HG02852 (cell line): ENCODE measurements around the gene ZBTB22.
A peak's percentile ranks its signal among the peaks of the same experiment; 100 is the strongest.

Experiments used
- ATAC-seq: cut with Tn5 transposase; IDR thresholded peaks from one replicate; pipeline ENCODE4 v1.9.1; 2021; ENCODE audit warnings: mild to moderate bottlenecking, moderate library complexity; ENCODE audit not compliant: unreplicated experiment

The ZBTB22 gene

GRCh38 chr6:33330736-33331135, 13.2 kb upstream of the ZBTB22 start:
- no peak for ATAC-seq

DNA sequence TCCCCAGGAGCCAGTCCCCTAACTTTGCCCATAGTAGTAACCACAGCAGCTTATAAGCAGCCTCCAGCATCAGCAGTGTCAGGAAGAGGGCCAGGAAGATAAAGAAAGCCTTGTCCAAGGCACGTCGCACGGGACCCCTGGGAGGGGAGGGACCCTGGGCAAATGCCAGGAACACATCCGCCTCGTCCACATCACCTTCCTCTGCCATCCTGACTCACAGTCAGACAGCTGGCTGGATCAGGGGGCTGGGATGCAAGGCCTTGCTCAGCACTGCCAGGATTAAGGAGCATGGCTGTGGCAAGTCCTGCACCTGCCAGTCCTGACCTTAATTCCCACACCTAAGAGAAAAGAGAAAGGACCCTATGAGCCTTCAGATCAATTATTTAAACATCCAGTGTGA, 11.5 kb upstream of the ZBTB22 start:
- no peak for ATAC-seq

DNA sequence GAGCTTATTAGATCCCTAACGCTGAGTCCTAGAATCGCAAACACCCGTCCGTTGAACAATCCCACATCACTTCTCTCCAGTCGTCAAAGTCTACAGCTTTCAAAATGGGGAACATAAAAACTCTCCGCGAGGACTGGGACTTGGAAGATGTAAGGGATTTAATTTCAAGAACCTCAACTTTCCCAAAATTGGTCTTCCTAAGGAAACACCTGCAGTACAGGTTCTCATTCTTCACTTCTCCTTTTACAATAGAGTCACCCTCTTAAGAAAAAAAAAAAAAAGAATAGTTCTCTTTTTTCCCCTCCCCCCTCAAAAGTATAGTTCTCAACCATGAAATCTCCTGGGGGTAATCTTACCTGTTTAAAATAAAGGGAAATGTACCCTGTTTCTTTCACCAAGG, 6.6 kb upstream of the ZBTB22 start:
- ATAC-seq, result no peak

DNA sequence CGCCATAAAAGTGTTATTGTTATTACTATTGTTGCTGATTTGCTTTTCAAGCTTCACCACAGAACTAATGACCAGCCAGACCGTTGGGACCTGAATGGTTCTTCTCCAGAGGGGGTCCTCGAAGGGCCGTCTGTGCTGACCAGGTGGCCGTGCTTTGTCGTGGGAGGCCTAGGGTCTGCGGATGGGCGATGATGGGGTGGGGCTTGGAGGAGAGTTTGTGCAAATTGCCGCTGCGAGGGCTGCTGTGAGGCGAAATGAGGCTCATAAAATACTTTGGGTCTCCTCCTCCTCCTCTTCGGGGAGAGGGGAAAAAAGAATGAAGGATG, 6.0 kb upstream of the ZBTB22 start:
- ATAC-seq, result peak; percentile 7

- ATAC-seq, result no peak
Measured at GRCh38 chr6:33321227-33321626, 3.7 kb upstream of the ZBTB22 start.

- no peak for ATAC-seq
Measured at GRCh38 chr6:33320315-33321181, 3.0 kb upstream of the ZBTB22 start.

GRCh38 chr6:33319939-33320314, 2.4 kb upstream of the ZBTB22 start:
- no peak for ATAC-seq

- no peak for ATAC-seq
Measured at GRCh38 chr6:33318426-33319073, 1.0 kb upstream of the ZBTB22 start.

DNA sequence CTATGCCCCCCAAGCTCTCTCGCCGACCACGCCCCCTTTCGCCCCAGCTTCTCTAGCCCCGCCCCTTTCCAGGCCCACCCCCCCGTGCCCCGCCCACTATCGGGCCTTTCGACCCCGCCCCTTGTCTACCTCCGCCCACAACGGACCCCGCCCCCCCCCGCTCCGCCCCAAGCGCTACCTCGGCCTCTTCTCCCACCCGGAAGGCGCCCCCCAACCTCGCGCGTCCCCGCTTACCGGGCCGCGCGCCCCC, 200 bp downstream of the ZBTB22 start:
- ATAC-seq, result no peak

GRCh38 chr6:33316603-33317418, 733 bp downstream of the ZBTB22 start:
- ATAC-seq, result no peak

DNA sequence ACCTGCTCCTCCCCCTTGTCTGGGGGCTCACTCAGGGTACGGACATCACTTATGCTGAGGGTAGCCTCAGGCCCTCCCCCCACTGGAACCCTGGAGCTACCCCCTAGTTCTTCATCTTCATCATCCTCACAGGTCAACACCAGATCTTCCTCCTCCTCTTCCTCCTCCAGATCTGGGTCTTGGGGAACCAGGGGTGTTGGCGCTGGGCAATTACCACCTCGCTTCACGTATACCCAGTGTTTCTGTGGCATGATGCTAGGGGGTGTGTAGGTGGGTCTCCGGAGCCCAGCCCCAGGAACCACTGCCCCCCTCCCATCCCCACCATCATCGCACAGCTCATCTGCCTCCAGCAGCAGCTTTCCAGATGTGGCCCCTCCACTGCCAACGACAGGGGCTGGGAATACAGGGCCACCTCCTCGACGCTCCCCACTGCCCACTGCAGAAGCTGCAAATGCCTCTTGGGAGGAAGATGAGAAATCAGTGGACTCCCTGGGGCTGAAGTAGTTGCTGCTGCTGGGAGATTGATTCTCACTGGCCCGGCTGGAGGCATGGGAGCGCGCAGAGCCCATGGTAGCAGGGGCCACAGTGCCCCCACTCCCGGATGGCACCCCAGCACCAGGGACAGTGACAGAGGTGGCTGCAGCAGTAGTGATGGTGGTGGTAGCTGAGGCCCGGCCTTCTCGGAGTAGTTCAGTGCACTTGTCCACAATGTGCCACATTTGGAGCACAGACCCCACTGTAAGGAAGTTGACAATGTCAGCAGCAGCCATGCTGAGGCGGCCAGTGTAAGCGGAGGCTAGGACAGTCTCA, 1.5 kb downstream of the ZBTB22 start:
- no peak for ATAC-seq

DNA sequence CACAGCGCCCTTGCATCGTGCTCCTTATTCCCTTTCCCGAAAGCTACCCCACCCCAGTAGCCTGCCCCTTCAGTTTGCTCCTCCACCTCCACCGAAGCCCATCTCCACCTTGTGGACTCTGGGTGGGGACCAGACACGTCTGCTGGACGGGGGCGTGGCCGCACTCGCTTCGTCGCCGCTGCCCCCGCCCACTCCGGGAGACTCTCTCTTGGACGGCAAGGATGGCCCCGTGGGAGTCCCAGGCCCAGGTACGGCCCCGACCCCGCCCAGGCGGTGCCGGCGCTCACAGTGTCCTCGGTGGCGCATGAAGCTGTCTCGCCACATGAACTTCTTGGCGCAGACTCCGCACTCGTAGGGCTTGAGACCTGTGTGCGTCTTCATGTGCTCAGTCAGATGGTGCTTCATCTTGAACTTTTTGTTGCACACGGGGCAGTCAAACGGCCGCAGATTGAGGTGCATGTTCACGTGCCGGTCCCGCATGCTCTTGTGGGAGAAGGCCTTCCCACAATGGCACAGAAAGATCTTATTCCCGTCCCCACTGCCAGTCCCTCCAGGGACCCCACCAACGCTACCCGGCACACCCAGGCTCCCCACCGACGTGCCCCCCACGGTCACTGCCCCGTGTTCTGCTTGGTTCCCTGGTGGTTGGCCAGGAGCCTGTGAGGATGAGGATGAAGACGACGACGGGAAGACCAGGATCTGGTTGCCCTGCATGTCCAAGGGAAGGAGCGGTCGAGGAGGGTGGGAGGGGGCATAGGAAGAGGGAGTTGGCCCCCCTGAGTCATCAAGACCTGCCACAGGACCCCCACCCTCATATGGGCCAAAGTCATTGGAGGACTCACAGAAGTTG, 2.4 kb downstream of the ZBTB22 start:
- ATAC-seq, result no peak

GRCh38 chr6:33314515-33314942, 3.0 kb downstream of the ZBTB22 start:
- no peak for ATAC-seq

DNA sequence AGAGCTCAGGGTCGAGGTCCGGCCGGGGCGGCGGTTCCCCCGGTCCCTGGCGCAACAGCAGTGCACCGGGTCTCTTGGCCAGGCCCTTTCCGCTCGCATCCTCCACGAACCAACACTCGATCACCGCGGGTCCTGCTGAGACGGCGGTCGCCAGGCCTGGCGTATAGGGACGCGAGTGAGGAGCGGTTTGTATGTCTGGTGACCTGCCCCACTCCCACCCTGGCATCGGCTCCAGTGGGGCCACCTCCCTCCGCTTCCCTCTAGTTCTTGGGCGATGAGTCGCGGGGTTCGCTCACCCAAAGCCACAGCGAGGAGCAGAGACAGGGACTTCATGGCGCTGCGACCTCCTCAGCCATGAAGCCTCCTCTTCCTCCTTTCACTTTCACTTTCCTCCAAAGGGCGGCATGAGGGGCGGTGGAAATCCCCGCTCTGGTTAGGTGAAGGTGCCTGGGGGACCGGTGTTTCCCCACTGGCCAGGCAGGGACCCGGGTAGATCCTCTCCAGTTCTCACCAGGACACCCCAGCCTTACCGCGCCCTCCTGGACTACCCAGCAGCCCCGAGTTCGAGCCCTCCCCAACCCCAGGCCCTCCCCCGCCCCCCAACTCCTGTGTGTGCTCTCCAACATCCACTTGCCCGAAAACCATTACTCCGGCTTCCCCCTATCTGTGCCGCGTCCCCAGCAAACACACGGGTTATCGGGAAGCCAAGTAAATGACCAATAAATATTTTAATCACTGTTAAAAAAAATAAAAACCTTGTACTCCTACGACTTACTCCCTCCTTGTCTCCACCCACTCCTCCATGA, 3.6 kb downstream of the ZBTB22 start, which contains the start of gene TAPBP:
Gene TAPBP (minus strand): TSS at position 370 of the 806 bp plus-strand sequence. CDS start 37 bp downstream, at position 333.
- peak; percentile 37 for ATAC-seq

DNA sequence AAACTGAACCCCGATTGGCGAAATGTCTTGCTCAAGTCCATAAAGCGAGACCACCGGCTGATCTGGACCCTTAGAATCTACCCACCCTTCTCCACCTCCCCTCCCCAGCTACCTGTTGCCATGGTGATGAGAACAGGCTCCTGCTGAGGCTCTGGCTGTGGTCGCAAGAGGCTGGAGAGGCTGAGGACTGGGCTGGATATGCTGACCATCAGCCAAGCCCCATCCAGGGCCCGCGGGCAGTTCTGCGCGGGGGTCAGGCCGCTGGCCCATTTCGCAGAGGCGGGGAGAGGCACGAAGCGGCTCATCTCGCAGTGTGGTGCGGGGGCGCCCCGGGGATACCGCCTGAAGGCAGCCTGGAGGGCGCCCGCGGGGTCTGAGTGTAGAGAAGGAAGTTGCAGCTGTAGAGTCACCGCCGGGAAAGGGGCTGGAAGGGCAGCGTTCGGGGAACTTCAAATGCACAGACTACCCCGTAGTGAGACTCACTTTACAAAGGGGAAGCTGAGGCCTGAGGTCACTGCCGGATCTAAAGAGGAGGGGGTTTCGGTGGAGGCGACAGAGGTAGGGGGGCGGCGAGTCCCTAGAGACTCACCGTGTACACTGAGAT, 4.3 kb downstream of the ZBTB22 start:
- peak; percentile 8 for ATAC-seq

GRCh38 chr6:33312361-33313104, 5.0 kb downstream of the ZBTB22 start:
- no peak for ATAC-seq

DNA sequence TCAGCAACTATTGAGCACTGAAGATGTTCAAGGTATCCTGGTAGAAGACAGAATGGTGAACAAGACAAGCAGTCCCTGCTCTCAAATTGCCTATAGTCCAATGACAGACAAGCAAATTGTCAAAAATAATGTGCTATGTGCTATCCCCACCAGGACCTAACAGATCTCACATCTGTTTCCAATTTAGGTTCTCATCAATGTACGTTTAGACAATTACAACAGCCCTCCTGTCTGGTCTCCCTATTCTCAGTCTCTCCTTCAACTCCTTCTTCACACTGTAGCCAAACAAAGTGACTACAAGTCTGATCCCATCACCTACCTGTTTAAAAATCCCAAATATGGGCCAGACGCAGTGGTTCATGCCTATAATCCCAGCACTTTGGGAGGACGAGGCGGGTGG, 11.2 kb downstream of the ZBTB22 start:
- ATAC-seq, result no peak

DNA sequence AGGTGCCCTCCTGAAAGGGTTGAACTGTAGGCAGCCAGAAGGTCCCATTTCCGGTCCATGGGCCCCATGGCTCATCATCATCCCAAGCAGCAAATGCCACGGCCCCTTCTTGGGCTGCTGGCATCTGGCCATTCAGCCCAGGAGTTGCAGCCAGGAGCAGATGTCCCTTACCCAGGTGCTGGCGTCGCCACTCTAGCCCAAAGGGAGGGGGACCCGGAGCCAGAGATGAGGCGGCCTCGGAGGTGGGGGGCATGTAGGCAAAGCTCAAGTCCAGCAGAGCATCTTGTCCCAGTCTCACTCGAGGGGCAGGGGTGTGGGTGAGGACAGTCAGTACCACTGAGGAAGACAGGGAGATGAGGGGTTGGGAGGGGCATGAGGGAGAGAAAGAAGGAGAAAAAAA, 12.5 kb downstream of the ZBTB22 start:
- no peak for ATAC-seq
